C4-2B (cell line): ENCODE measurements around the gene LMOD1.
"Not testable (repeated sequence)": the region's sequence is repeated elsewhere in the genome, so short reads cannot be mapped to it uniquely, and the experiment has no call there.

Source experiments
- H3K27ac ChIP-seq: fragments of 450-650 bp; 2 replicates; pipeline ENCODE4 v1.5.1; 2017
- CTCF ChIP-seq: fragments of 450-650 bp; conservative IDR thresholded peaks from 2 replicates; pipeline ENCODE4 v1.5.1; 2017; ENCODE audit warnings: mild to moderate bottlenecking
- ZFX ChIP-seq: fragments of 450-650 bp; IDR thresholded peaks from 2 replicates; pipeline ENCODE4 v1.6.1; 2017

LMOD1 gene

DNA sequence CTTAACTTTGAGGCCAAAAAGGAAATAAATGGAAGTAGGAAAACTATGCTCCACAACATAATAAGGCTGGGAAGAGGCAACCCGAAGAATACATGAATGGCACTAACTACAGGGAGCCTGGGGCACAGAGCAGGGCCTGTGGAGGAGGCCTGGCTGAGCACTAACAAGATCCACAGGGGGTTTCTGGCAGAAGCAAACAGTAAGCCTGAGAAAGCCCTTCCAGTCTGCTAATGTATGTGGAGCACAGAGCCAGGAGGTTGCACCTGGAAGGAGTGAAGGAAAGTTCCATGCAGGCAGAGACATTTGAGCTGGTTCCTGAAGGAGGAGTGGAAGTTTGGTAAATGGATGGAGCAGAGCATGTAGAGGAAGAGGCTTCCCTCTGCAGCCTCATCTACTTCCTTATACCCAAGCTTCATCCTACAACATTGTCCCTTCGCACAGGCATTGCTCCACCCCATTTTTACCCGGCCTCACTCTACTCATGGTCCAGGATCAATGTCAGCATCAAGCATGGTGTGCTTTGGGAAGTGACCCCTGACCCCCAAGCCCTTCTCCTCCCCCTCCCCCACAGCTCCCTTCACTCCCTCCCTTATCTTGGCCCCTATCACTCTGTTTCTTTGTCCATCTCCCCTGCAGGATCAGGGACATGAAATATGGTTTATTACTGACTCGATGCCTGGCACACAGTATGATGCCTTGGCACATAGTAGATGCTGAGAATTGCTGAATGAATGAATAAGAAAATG, 34.3 kb downstream of the LMOD1 start:
- no peak overlapping the region for H3K27ac ChIP-seq
- TF ChIP-seq CTCF (no peak), ZFX (no peak)

DNA sequence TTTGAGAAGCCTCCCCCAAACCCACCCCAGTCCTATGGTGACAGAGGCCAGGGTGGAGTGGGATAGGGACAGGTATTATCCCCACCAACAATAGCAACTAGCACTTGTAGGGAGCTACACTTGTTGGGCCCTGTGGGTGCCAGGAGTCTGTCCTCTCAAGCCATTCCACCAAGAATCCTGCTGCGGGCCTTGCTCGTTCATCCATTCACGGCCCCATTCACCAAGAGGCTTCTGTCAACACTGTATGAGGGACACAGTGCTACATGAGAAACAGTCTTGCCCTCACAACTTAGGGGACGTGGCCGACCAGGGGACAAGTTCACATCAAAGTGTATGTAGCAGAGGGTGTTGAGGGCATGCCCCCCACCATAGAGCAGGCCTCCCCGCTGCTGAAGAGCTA, 38.7 kb downstream of the LMOD1 start:
- no peak for TF ChIP-seq ZFX
- TF ChIP-seq CTCF: no peak
- H3K27ac ChIP-seq: no peak overlapping the region

DNA sequence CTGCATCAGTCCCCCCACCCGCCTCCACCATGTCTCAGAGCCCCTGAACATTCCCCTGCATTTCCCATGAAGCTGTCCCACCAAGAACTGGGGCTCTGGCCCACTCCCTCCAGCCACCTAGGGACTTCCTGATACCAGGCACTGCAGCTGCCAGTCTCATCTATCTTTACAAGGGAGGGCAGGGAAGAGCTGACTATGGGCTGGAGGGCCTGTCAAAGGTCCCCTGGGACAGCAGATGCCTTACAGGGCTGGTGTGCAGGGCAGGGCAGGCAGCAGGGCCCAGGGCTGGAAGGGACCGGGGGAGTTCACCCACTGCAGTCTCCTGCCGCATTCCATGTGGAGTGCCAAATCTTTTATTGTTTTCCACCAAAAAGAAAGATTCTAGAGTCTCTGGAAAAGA, 40.0 kb downstream of the LMOD1 start:
- H3K27ac ChIP-seq: no peak overlapping the region
- TF ChIP-seq ZFX (no peak), CTCF (no peak)

GRCh38 chr1:201905234-201905890, 41.0 kb downstream of the LMOD1 start:
- H3K27ac ChIP-seq: no peak overlapping the region
- TF ChIP-seq ZFX (no peak), CTCF (no peak)

DNA sequence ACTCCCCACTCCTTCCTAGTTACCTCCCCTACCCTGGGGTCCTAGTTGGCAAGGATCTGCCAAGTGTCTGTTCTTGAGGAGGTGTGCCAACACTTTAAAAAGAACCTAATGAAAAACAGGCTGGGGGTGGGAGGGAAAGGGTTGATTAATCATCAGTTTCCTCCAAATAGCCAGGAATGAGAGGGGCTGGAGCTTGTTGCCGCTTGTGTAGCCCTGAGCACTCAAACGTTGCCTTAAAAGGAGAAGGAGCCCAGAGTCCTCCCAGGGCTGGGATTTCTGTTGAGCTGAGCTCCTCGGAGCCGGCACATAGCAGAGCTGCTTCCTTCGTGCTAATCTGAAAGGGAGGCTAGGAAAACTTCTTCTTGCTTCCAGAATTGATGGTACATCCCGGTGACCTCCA, 41.8 kb downstream of the LMOD1 start:
- H3K27ac ChIP-seq: no peak overlapping the region
- no peak for TF ChIP-seq CTCF

DNA sequence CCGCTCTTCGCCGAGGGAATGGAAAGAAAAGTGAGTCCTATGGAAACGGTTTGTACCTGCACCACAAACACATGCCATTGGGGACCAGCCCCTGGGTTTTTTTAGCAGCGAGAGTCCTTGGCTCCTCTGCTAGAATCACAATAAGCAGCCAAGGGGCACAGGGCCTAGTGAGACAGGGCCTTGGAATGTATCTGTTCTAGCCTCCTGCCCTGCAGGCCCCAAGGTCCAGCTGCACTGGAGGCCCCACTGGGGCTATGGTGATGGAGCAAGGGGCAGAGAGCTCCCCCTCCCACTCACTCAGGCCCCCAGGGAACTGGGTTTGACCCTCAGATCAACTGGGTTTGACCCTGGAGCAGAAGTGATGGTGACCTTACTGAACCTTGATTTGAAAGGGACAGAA, 43.2 kb downstream of the LMOD1 start:
- TF ChIP-seq ZFX: no peak
- no peak for TF ChIP-seq CTCF

GRCh38 chr1:201902198-201902597, 44.1 kb downstream of the LMOD1 start:
- TF ChIP-seq ZFX: no peak
- TF ChIP-seq CTCF: no peak

More for the DNA sequence above, 43.2 kb downstream of the LMOD1 start:
- no peak overlapping the region for H3K27ac ChIP-seq

DNA sequence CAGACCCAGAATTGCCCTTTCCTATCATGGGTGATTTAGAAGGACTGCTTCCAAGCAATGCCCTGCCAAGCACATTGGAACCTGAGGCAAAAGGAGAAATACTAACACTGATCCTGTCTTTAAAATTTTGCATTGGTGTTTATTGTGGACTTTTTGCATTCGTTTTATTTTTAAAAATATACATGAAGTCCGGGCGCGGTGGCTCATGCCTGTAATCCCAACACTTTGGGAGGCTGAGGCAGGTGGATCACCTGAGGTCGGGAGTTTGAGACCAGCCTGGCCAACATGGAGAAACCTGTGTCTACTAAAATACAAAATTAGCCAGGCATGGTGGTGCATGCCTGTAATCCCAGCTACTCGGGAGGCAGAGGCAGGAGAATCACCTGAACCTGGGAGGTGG, 45.3 kb downstream of the LMOD1 start:
- not testable (repeated sequence) for H3K27ac ChIP-seq

More at GRCh38 chr1:201902198-201902597, 44.1 kb downstream of the LMOD1 start:
- no peak overlapping the region for H3K27ac ChIP-seq
